ENCODE data around the gene POLQ. TPM values are rescaled to one million over a fixed set of nuclear protein-coding genes. Genes with fewer than 3 reads are reported as not detected.
"Not testable (repeated sequence)": the region's sequence is repeated elsewhere in the genome, so short reads cannot be mapped to it uniquely, and the experiment has no call there.

Gene POLQ
- total and polyA plus RNA-seq, 2 donors, result 0.11 to 7.3 TPM

DNA sequence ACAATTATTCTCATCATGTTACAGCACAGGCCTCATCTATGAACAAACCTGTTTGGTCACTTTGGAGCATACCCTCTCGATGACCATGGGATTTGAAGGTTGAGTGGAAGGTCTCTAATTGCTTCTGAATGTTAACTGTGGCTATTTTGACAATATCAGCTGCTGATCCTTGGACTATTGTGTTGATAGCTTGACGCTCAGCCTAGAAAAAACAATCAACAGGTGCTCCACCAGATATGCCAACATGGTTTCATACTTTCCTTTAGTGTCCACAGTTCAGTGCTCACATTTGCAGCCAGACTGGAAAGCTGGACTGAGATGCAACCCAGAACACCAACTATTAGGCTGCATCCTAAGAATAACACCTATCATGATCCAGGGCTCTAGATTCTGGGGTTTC, 109.7 kb downstream of the POLQ start:
- H3K4me1 ChIP-seq (ENCODE audit: insufficient read depth), result no peaks in the 10 kb centered on the region
- no peaks in the 10 kb centered on the region for H3K36me3 ChIP-seq (ENCODE audit: insufficient read depth)
- no peak overlapping the region for H3K27ac ChIP-seq (ENCODE audit: low read depth)
- WGBS, result 97% methylated on average over 2 of the region's 2 CpGs
- DNase-seq (ENCODE audit: extremely low spot score), result no peak
- H3K4me3 ChIP-seq (ENCODE audit: low read depth, low read length), result no peak overlapping the region

DNA sequence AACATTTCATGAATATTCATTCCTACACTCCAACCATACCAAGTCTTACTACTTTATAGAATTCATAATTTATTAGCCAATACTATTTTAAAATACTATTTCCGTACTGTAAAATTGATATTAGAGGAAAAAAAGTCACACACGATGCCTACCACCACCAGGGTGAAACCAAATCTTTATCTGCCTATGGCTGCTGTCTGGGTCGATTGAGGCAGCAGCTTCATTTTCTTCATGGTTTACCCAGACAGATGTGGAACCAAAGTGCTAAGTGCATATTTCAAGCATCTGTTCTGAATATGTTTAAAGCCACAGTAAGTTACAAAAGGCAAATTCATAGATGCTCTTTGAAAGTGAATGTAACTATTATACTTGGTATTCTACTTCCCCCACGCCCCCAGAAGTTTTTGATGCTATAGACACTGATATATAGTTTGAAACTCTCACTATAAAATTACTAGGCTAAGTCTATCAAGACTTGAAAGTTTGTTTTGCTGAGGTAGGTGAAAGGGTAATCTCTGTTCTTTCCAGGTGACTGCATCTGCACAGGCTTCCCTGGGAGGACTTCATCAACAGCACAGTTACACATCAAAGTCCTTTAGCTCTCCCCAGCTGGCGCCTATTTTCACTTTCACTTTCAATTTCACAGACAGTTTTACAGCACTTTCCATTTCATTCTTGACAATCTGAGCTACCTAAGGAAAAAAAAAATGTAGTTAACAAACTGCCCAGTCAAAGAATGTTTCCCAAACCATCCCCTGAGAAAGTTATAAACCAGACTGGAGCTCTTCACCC, 113.9 kb downstream of the POLQ start:
- Histone ChIP-seq H3K4me1 (ENCODE audit: insufficient read depth) (no peaks in the 10 kb centered on the region), H3K27ac (ENCODE audit: low read depth) (no peak overlapping the region), H3K4me3 (ENCODE audit: low read depth, low read length) (peak overlapping the region; percentile 15), H3K36me3 (ENCODE audit: insufficient read depth) (no peaks in the 10 kb centered on the region)
- WGBS, result 67% methylated on average over 5 of the region's 5 CpGs
- DNase-seq (ENCODE audit: extremely low spot score), result no peak

DNA sequence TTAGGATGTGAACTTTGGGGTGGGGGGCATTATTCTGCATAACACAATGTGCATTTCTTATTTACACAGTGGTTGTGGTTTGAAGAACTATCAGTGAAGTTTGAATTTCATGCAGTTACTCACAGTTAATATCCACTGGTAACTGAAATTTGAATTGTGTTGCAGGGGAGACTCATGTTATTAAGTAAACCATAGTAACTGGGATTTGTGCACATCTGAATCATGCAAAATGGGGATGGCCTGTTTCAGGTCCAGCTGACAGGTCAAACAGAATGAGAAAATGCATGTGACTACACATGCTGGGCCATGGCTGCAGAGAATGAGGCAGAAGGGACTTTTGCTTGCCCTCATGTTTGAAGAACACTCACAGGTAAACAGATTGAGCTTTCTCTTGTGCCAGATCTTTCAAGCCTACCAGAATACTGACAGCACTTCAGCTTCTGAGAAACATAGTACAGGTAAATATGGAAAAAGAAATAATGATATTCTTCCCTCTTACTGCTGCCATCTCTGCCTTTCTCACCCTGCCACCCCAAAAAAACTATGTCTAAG, 115.0 kb downstream of the POLQ start:
- H3K4me1 ChIP-seq (ENCODE audit: insufficient read depth), result no peaks in the 10 kb centered on the region
- H3K4me3 ChIP-seq (ENCODE audit: low read depth, low read length), result no peak overlapping the region

DNA sequence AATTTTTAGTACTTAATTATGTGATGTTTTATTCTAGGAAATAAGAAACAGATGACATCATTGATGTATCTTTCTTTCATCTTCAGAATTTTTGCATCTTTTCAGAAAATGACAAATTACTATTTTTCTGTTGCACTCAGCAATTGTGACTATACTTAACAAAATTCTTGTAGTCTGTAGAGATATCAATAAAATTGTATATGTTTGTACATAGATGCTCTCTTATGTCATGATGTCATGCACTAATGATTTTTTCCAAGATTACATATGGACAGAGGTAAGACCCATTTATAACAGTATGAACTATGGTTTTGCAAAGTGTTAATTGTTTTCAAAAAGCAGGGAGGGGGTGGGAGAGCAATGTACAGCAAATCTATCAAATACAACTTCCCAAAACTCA, 121.2 kb downstream of the POLQ start:
- no peak overlapping the region for H3K4me3 ChIP-seq (ENCODE audit: low read depth, low read length)
- no peaks in the 10 kb centered on the region for H3K4me1 ChIP-seq (ENCODE audit: insufficient read depth)
- no peaks in the 10 kb centered on the region for H3K36me3 ChIP-seq (ENCODE audit: insufficient read depth)
- no peak overlapping the region for H3K27ac ChIP-seq (ENCODE audit: low read depth)
- DNase-seq (ENCODE audit: extremely low spot score), result no peak

More for the DNA sequence above, 115.0 kb downstream of the POLQ start:
- no peak for DNase-seq (ENCODE audit: extremely low spot score)
- H3K27ac ChIP-seq (ENCODE audit: low read depth), result no peak overlapping the region
- no peaks in the 10 kb centered on the region for H3K36me3 ChIP-seq (ENCODE audit: insufficient read depth)

DNA sequence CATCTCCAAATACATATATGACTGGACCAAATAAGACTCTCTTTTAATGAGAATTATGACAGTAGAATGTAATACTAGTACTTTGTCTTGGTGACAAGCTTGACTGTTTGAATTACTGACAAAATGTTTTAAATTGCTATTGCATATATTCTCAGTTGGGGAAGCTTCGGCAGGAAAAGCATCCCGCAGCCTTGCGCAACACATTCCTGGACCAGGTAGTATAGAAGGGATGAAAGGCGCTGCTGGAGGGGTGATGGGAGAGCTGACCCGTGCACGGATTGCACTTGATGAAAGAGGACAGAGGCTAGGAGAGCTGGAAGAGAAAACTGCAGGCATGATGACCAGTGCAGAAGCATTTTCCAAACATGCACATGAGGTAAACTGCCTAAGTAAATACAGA, 127.6 kb downstream of the POLQ start:
- no peak overlapping the region for H3K4me3 ChIP-seq (ENCODE audit: low read depth, low read length)

DNA sequence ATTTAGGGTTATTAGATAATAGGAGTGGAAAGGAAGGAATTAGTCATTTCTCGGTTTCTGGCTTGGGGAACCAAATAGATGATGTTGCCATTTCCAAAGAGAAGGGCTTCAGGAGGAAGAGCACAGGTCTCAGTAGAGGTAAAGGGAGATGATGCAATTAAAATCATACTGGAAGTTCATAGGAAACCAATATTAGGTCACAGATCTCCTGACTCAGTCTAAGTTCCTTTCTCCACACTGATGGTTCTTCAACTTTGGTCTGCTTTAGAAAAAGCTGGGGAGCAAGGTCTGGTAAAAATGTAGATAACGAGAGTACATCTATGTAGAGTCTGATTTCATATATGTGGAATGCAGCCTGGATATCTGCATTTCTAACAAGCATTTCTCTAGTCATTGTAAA, 130.9 kb downstream of the POLQ start:
- no peaks in the 10 kb centered on the region for H3K4me1 ChIP-seq (ENCODE audit: insufficient read depth)
- 72% methylated on average over 2 of the region's 2 CpGs for WGBS

More for the DNA sequence above, 127.6 kb downstream of the POLQ start:
- no peak for DNase-seq (ENCODE audit: extremely low spot score)
- Histone ChIP-seq H3K36me3 (ENCODE audit: insufficient read depth) (no peaks in the 10 kb centered on the region), H3K27ac (ENCODE audit: low read depth) (no peak overlapping the region), H3K4me1 (ENCODE audit: insufficient read depth) (no peaks in the 10 kb centered on the region)
- 94% methylated on average over 6 of the region's 6 CpGs for WGBS

DNA sequence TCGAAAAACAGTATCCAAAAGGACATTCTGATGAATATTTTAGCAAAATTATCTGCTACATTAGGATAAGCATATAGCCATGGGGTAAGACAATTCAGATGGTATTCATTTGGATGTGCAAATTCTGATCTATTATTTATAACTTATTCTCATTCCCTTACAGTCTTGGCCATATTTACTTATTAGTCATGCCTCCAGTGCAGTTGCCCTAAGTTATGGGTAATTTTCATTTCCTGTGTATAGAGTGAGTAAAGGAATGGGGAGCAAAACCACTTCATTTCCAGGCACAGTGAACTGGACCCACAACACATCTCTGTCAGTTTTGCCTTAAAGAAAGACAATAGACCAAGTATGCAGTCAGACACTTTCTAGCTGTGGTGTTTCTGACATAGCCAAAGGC, 134.3 kb downstream of the POLQ start:
- WGBS, result 91% methylated on average over 1 of the region's 1 CpG
- no peak overlapping the region for H3K4me3 ChIP-seq (ENCODE audit: low read depth, low read length)
- no peaks in the 10 kb centered on the region for H3K4me1 ChIP-seq (ENCODE audit: insufficient read depth)
- no peaks in the 10 kb centered on the region for H3K36me3 ChIP-seq (ENCODE audit: insufficient read depth)
- DNase-seq (ENCODE audit: extremely low spot score), result no peak
- no peak overlapping the region for H3K27ac ChIP-seq (ENCODE audit: low read depth)

More for the DNA sequence above, 130.9 kb downstream of the POLQ start:
- Histone ChIP-seq H3K4me3 (ENCODE audit: low read depth, low read length) (no peak overlapping the region), H3K27ac (ENCODE audit: low read depth) (no peak overlapping the region), H3K36me3 (ENCODE audit: insufficient read depth) (no peaks in the 10 kb centered on the region)
- no peak for DNase-seq (ENCODE audit: extremely low spot score)

DNA sequence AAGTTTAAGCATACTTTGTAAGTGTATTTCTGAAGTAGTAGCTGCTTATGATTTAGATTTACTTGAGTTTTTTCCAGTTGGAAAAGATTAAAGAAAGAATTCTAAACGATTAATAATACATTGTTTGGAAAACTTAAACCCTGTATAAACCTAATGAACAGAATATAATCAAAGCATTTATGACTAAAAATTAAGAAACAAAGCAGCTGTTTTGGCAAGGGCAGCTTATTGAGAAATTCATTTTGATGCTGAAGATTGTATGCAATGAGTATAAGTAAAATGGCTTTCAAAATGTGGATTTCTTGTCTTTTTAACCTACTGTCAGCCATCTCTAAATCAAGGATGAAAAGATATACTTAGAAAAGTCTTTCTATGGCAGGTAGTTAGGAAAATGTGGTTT, 140.2 kb downstream of the POLQ start:
- 39% methylated on average over 1 of the region's 1 CpG for WGBS
- H3K4me1 ChIP-seq (ENCODE audit: insufficient read depth), result no peaks in the 10 kb centered on the region
- no peak overlapping the region for H3K4me3 ChIP-seq (ENCODE audit: low read depth, low read length)
- H3K27ac ChIP-seq (ENCODE audit: low read depth), result no peak overlapping the region
- no peak for DNase-seq (ENCODE audit: extremely low spot score)
- no peaks in the 10 kb centered on the region for H3K36me3 ChIP-seq (ENCODE audit: insufficient read depth)

DNA sequence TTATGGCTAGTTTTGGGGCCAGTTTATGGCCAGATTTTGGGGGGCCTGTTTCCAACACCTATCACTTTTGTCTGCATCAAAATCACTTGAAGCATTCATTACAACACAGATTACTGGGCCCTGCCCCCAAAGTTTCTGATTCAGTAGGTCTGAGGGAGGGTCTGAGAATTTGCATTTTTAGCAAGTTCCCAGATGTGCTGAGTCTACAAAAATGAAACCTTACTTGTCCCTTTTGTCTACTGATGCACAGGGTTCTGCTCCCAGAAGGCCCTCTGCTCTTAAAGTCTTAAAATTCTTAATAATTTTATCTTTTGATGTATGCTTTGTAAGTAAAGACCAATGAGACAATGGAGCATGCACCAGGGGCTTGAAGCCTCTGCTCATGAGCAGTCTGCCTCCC, 146.0 kb downstream of the POLQ start:
- H3K27ac ChIP-seq (ENCODE audit: low read depth), result no peak overlapping the region
- H3K36me3 ChIP-seq (ENCODE audit: insufficient read depth), result no peaks in the 10 kb centered on the region
- no peaks in the 10 kb centered on the region for H3K4me1 ChIP-seq (ENCODE audit: insufficient read depth)
- DNase-seq (ENCODE audit: extremely low spot score), result no peak
- H3K4me3 ChIP-seq (ENCODE audit: low read depth, low read length), result no peak overlapping the region

DNA sequence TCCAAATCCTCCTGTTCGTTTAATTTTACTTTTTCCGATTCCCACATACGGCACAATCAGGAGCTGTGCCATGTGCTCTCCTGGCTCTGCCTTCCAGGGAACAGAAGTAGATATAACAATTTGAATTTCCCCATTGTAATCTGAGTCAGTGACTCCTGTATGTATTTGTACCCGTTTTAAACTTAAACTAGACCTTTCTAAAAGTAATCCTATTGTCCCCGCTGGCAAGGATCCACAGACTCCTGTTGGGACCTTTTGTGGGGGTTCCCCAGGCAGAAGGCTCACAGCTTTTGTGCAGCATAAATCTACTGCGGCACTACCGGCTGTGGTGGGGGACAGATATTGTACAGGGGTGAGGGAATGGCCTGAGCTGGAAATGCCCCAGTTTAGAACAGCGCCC, 147.7 kb downstream of the POLQ start:
- not testable (repeated sequence) for H3K4me3 ChIP-seq (ENCODE audit: low read depth, low read length); H3K36me3 ChIP-seq (ENCODE audit: insufficient read depth); H3K27ac ChIP-seq (ENCODE audit: low read depth); H3K4me1 ChIP-seq (ENCODE audit: insufficient read depth); DNase-seq (ENCODE audit: extremely low spot score)
- WGBS, result 59% methylated on average over 8 of the region's 8 CpGs

DNA sequence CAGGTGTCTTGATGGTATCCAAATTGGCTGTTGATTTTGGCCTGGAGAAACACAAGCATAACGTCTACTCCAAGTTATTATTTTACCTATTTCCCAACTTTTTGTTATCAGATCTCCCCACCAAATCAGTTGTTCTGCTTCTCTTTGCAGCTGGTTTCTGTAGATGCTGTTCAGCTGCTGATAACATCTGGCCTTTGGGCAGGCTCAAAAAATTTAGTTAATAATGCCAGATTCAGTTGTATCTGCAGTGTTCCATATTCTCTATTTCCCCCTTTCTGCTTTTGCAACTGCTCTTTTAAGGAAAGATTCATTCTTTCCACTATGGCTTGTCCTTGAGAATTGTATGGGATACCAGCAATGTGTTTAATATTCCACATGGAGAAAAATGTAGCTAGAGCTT, 149.8 kb downstream of the POLQ start:
- not testable (repeated sequence) for H3K4me1 ChIP-seq (ENCODE audit: insufficient read depth); H3K27ac ChIP-seq (ENCODE audit: low read depth); H3K4me3 ChIP-seq (ENCODE audit: low read depth, low read length); H3K36me3 ChIP-seq (ENCODE audit: insufficient read depth); DNase-seq (ENCODE audit: extremely low spot score)
- 0% methylated on average over 1 of the region's 1 CpG for WGBS

DNA sequence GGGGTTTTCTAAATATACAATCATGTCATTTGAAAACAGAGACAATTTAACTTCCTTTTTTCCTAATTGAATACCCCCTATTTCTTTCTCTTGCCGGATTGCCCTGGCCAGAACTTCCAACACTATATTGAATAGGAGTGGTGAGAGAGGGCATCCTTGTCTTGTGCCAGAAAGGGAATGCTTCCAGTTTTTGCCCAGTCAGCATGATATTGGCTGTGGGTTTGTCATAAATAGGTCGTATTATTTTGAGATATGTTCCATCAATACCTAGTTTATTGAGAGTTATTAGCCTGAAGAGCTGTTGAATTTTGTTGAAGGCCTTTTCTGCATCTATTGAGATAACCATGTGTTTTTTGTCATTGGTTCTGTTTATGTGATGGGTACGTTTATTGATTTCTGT, 157.5 kb downstream of the POLQ start:
- WGBS, result 76% methylated on average over 3 of the region's 3 CpGs
- H3K4me1 ChIP-seq (ENCODE audit: insufficient read depth); H3K4me3 ChIP-seq (ENCODE audit: low read depth, low read length); H3K36me3 ChIP-seq (ENCODE audit: insufficient read depth); H3K27ac ChIP-seq (ENCODE audit: low read depth); DNase-seq (ENCODE audit: extremely low spot score): not testable (repeated sequence)

All from urinary bladder (tissue), 4 donors.